ES-I3 (cell line): Measurements from ENCODE around the gene LRRC42.

Source experiments
- H3K36me3 ChIP-seq: 2 replicates; pipeline ENCODE4 v1.6.1; 2013; ENCODE audit warnings: mild to moderate bottlenecking, low read length, control low read depth, moderate library complexity; ENCODE audit not compliant: insufficient read depth
- H3K4me1 ChIP-seq: 2 replicates; pipeline ENCODE4 v1.6.1; 2013; ENCODE audit warnings: mild to moderate bottlenecking, control low read depth, low read length; ENCODE audit not compliant: insufficient read depth
- H3K9ac ChIP-seq: 2 replicates; pipeline ENCODE4 v1.6.1; 2013; ENCODE audit warnings: low read depth, mild to moderate bottlenecking, low read length, moderate library complexity
- H3K9me3 ChIP-seq: 2 replicates; pipeline ENCODE4 v1.6.1; 2013; ENCODE audit warnings: mild to moderate bottlenecking, low read length, moderate library complexity; ENCODE audit not compliant: control insufficient read depth, insufficient read depth

The LRRC42 gene

GRCh38 chr1:53947172-53947907 lies 1.2 kb downstream of the LRRC42 start:
- Histone ChIP-seq H3K36me3 (no peaks in the 10 kb centered on the region; the same call in 1 of the 2 replicates), H3K9ac (peak overlapping the region; percentile 91), H3K9me3 (no peaks in the 10 kb centered on the region), H3K4me1 (peaks cover 20% of the 10 kb centered on the region; the same call in 1 of the 2 replicates)

GRCh38 chr1:53948291-53948690 lies 2.1 kb downstream of the LRRC42 start:
- H3K36me3 ChIP-seq, result no peaks in the 10 kb centered on the region; the same call in 1 of the 2 replicates
- peaks cover 12% of the 10 kb centered on the region; the same call in 1 of the 2 replicates for H3K4me1 ChIP-seq
- no peak overlapping the region for H3K9ac ChIP-seq
- H3K9me3 ChIP-seq, result no peaks in the 10 kb centered on the region

GRCh38 chr1:53949023-53949990 lies 3.2 kb downstream of the LRRC42 start:
- Histone ChIP-seq H3K9ac (no peak overlapping the region), H3K4me1 (peaks cover 11% of the 10 kb centered on the region; the same call in 1 of the 2 replicates), H3K36me3 (peaks cover 3% of the 10 kb centered on the region; the same call in 1 of the 2 replicates), H3K9me3 (no peaks in the 10 kb centered on the region)

- H3K36me3 ChIP-seq, result peaks cover 3% of the 10 kb centered on the region; the same call in 1 of the 2 replicates
Observed at GRCh38 chr1:53951697-53952096, 5.5 kb downstream of the LRRC42 start.

GRCh38 chr1:53954128-53954527 lies 8.0 kb downstream of the LRRC42 start:
- Histone ChIP-seq H3K9ac (no peak overlapping the region), H3K4me1 (peaks cover 28% of the 10 kb centered on the region), H3K36me3 (peaks cover 3% of the 10 kb centered on the region; the same call in 1 of the 2 replicates), H3K9me3 (no peaks in the 10 kb centered on the region)

More at GRCh38 chr1:53951697-53952096, 5.5 kb downstream of the LRRC42 start:
- Histone ChIP-seq H3K9me3 (no peaks in the 10 kb centered on the region), H3K9ac (no peak overlapping the region), H3K4me1 (peaks cover 14% of the 10 kb centered on the region)

GRCh38 chr1:53956308-53957168 lies 10.4 kb downstream of the LRRC42 start:
- H3K4me1 ChIP-seq, result peaks cover 19% of the 10 kb centered on the region
- H3K9me3 ChIP-seq, result no peaks in the 10 kb centered on the region
- no peak overlapping the region for H3K9ac ChIP-seq
- peaks cover 13% of the 10 kb centered on the region for H3K36me3 ChIP-seq

- Histone ChIP-seq H3K9me3 (no peaks in the 10 kb centered on the region), H3K9ac (no peak overlapping the region), H3K36me3 (peaks cover 13% of the 10 kb centered on the region)
Observed at GRCh38 chr1:53957194-53957818, 11.2 kb downstream of the LRRC42 start.

GRCh38 chr1:53959664-53960250 lies 13.6 kb downstream of the LRRC42 start:
- Histone ChIP-seq H3K4me1 (peaks cover 25% of the 10 kb centered on the region), H3K9ac (no peak overlapping the region), H3K36me3 (peaks cover 10% of the 10 kb centered on the region; the same call in 1 of the 2 replicates)

More at GRCh38 chr1:53957194-53957818, 11.2 kb downstream of the LRRC42 start:
- H3K4me1 ChIP-seq, result peaks cover 19% of the 10 kb centered on the region

GRCh38 chr1:53962395-53962794 lies 16.2 kb downstream of the LRRC42 start:
- Histone ChIP-seq H3K9me3 (no peaks in the 10 kb centered on the region), H3K36me3 (peaks cover 10% of the 10 kb centered on the region; the same call in 1 of the 2 replicates), H3K4me1 (peaks cover 12% of the 10 kb centered on the region), H3K9ac (no peak overlapping the region)

More at GRCh38 chr1:53959664-53960250, 13.6 kb downstream of the LRRC42 start:
- no peaks in the 10 kb centered on the region for H3K9me3 ChIP-seq

GRCh38 chr1:53963460-53963859 lies 17.3 kb downstream of the LRRC42 start:
- peaks cover 10% of the 10 kb centered on the region; the same call in 1 of the 2 replicates for H3K36me3 ChIP-seq
- H3K4me1 ChIP-seq, result peaks cover 5% of the 10 kb centered on the region; the same call in 1 of the 2 replicates
- H3K9me3 ChIP-seq, result no peaks in the 10 kb centered on the region
- no peak overlapping the region for H3K9ac ChIP-seq

- Histone ChIP-seq H3K36me3 (peaks cover 10% of the 10 kb centered on the region; the same call in 1 of the 2 replicates), H3K9ac (no peak overlapping the region), H3K4me1 (peaks cover 5% of the 10 kb centered on the region; the same call in 1 of the 2 replicates), H3K9me3 (no peaks in the 10 kb centered on the region)
Observed at GRCh38 chr1:53964109-53964508, 18.0 kb downstream of the LRRC42 start.

GRCh38 chr1:53966794-53967193 lies 20.6 kb downstream of the LRRC42 start:
- peaks cover 5% of the 10 kb centered on the region; the same call in 1 of the 2 replicates for H3K4me1 ChIP-seq
- H3K36me3 ChIP-seq, result no peaks in the 10 kb centered on the region; the same call in 1 of the 2 replicates
- H3K9me3 ChIP-seq, result no peaks in the 10 kb centered on the region
- no peak overlapping the region for H3K9ac ChIP-seq
